ENCODE measurements around the gene MTRR. TPM values are rescaled to one million over a fixed set of nuclear protein-coding genes. Genes with fewer than 3 reads are reported as not detected.
"Not testable (repeated sequence)": the region's sequence is repeated elsewhere in the genome, so short reads cannot be mapped to it uniquely, and the experiment has no call there.

The MTRR gene
- total RNA-seq, 2 donors from 2014 or later, result 34.5 to 64.6 TPM

DNA sequence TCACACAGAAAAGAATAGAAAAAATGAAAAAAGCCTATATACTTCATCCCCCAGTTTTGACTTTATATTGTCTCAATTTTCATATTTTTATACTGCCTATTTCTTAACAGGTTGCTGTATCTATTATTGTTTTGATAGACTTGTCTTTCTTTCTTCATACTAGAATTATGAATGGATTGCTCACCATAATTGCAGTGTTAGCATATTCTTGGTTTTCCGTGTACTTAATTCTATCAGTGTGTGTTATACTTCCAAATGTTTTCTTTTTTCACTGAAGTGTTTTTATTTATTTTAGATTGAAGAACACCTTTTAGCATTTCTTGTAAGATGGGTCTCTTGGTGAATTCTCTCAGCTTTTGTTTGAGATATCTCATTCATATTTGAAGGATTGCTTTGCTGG is 38.7 kb downstream of the MTRR start:
- TF ChIP-seq POLR2A (IDR thresholded peaks at IDR 0.05), result no peak
- no peak for TF ChIP-seq POLR2AphosphoS5 (IDR thresholded peaks at IDR 0.05)
- TF ChIP-seq CTCF (IDR thresholded peaks at IDR 0.05), result no peak
- no peak overlapping the region for H3K27ac ChIP-seq
- 98% methylated on average over 1 of the region's 1 CpG for WGBS
- intact Hi-C loops (cut with DNase I), result no loop called here
- DNase-seq (ENCODE audit: low spot score), result no peak
- no peak overlapping the region for H3K4me3 ChIP-seq
- no peaks in the 10 kb centered on the region for H3K27me3 ChIP-seq (replicated peaks; ENCODE audit: insufficient read depth)
- H3K4me1 ChIP-seq (replicated peaks), result no peaks in the 10 kb centered on the region
- H3K9me3 ChIP-seq, result no peaks in the 10 kb centered on the region
- no peaks in the 10 kb centered on the region for H3K36me3 ChIP-seq

GRCh38 chr5:7908317-7908716 is 39.4 kb downstream of the MTRR start:
- intact Hi-C loops (cut with DNase I), result no loop called here
- no peak for DNase-seq (ENCODE audit: low spot score)
- Histone ChIP-seq H3K4me3 (no peak overlapping the region), H3K4me1 (replicated peaks) (no peaks in the 10 kb centered on the region), H3K9me3 (no peaks in the 10 kb centered on the region), H3K27ac (no peak overlapping the region), H3K27me3 (replicated peaks; ENCODE audit: insufficient read depth) (no peaks in the 10 kb centered on the region), H3K36me3 (no peaks in the 10 kb centered on the region)
- TF ChIP-seq POLR2AphosphoS5 (IDR thresholded peaks at IDR 0.05) (no peak), POLR2A (IDR thresholded peaks at IDR 0.05) (no peak), CTCF (IDR thresholded peaks at IDR 0.05) (no peak)
- 100% methylated on average over 1 of the region's 1 CpG for WGBS

- no peak for DNase-seq (ENCODE audit: low spot score)
- H3K36me3 ChIP-seq, result no peaks in the 10 kb centered on the region
- intact Hi-C loops (cut with DNase I), result no loop called here
- no peaks in the 10 kb centered on the region for H3K9me3 ChIP-seq
- TF ChIP-seq POLR2AphosphoS5 (IDR thresholded peaks at IDR 0.05) (no peak), CTCF (IDR thresholded peaks at IDR 0.05) (no peak), POLR2A (IDR thresholded peaks at IDR 0.05) (no peak)
- 95% methylated on average over 2 of the region's 2 CpGs for WGBS
- no peak overlapping the region for H3K27ac ChIP-seq
- H3K4me3 ChIP-seq, result no peak overlapping the region
- no peaks in the 10 kb centered on the region for H3K27me3 ChIP-seq (replicated peaks; ENCODE audit: insufficient read depth)
- no peaks in the 10 kb centered on the region for H3K4me1 ChIP-seq (replicated peaks)
Observed at GRCh38 chr5:7910738-7911428, 41.9 kb downstream of the MTRR start.

DNA sequence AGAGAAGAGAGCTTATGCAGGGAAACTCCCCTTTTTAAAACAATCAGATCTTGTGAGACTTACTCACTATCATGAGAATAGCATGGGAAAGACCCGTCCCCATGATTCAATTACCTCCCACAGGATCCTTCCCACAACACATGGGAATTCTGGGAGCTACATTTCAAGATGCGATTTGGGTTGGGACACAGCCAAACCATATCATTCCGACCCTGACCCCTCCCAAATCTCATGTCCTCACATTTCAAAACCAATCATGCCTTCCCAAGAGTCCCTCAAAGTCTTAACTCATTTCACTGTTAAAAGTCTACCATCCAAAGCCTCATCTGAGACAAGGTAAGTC is 42.5 kb downstream of the MTRR start:
- H3K36me3 ChIP-seq; H3K9me3 ChIP-seq; DNase-seq (ENCODE audit: low spot score); H3K4me1 ChIP-seq (replicated peaks); intact Hi-C loops (cut with DNase I); H3K27me3 ChIP-seq (replicated peaks; ENCODE audit: insufficient read depth); H3K4me3 ChIP-seq; H3K27ac ChIP-seq: not testable (repeated sequence)
- 90% methylated on average over 3 of the region's 3 CpGs for WGBS

DNA sequence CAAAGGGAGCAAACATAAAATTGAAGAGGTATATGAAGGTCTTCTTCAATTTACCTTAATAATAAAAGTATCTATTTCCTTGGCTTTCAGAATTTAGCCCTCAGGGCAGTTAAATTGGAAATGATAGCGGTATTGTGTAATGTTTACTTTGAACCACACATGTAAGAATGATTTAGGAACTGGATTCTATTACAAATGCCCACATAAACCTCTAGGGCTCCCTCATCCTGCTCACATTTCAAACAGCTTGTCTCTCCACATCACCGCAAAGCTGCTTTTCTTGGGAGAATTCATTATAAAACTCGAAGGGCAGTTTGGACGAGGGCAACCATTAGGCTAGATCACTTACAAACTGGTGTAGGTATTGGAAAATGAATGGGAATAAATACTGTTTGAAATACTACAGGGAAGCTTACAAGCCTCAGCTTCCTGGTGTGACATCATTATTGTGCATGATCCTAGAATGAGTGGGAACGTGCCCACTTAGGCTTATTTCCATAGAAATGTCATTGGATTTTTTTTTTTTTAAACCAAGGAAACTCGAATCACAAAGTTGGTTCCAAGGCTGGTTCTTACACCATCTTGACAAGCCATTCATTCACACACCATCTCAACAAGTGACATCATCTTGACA is 47.3 kb downstream of the MTRR start:
- H3K36me3 ChIP-seq, result no peaks in the 10 kb centered on the region
- H3K4me1 ChIP-seq (replicated peaks), result no peaks in the 10 kb centered on the region
- H3K27me3 ChIP-seq (replicated peaks; ENCODE audit: insufficient read depth), result no peaks in the 10 kb centered on the region
- WGBS, result 46% methylated on average over 6 of the region's 6 CpGs
- DNase-seq (ENCODE audit: low spot score), result no peak
- intact Hi-C loops (cut with DNase I), result no loop called here
- TF ChIP-seq CTCF (IDR thresholded peaks at IDR 0.05), result no peak
- TF ChIP-seq POLR2A (IDR thresholded peaks at IDR 0.05), result no peak
- TF ChIP-seq POLR2AphosphoS5 (IDR thresholded peaks at IDR 0.05), result no peak
- H3K9me3 ChIP-seq, result no peaks in the 10 kb centered on the region
- H3K27ac ChIP-seq, result no peak overlapping the region
- no peak overlapping the region for H3K4me3 ChIP-seq

Data from prostate gland (tissue), 2 donors.